Esophagus (tissue), 2 donors: Measurements from ENCODE around the gene CARD8. TPM values are rescaled to one million over a fixed set of nuclear protein-coding genes. Genes with fewer than 3 reads are reported as not detected.
A peak's percentile ranks its signal among the peaks of the same experiment; 100 is the strongest.

Experiments used
- H3K27ac ChIP-seq, 2 donors: one replicate each; pipeline ENCODE4 v1.5.1; 2013; ENCODE audit warnings: low read depth in 2 of 2, mild to moderate bottlenecking in 2 of 2, inconsistent platforms in 1 of 2, low read length in 1 of 2, moderate library complexity in 1 of 2
- H3K27me3 ChIP-seq, 2 donors: one replicate each; pipeline ENCODE4 v1.6.1; 2013; ENCODE audit warnings: low read length in 2 of 2, control low read depth in 1 of 2, mild to moderate bottlenecking in 1 of 2; ENCODE audit not compliant: insufficient read depth in 2 of 2, control insufficient read depth in 1 of 2
- H3K36me3 ChIP-seq, 2 donors: one replicate each; pipeline ENCODE4 v1.6.1; 2013; ENCODE audit warnings: low read length in 1 of 2; ENCODE audit not compliant: control insufficient read depth in 2 of 2, insufficient read depth in 2 of 2
- H3K4me1 ChIP-seq, 2 donors: one replicate each; pipeline ENCODE4 v1.6.1; 2013; ENCODE audit warnings: low read length in 1 of 2; ENCODE audit not compliant: control insufficient read depth in 2 of 2, insufficient read depth in 2 of 2
- H3K4me3 ChIP-seq, 2 donors: one replicate each; pipeline ENCODE4 v1.5.1; 2013; ENCODE audit warnings: low read length in 2 of 2, mild to moderate bottlenecking in 2 of 2, low read depth in 1 of 2, moderate library complexity in 1 of 2
- H3K9me3 ChIP-seq, 2 donors: one replicate each; pipeline ENCODE4 v1.6.1; 2013; ENCODE audit warnings: mild to moderate bottlenecking in 2 of 2, low read depth in 1 of 2, low read length in 1 of 2, moderate library complexity in 1 of 2; ENCODE audit not compliant: control insufficient read depth in 2 of 2, insufficient read depth in 1 of 2
- whole genome bisulfite sequencing, 2 donors: extraction: QIAGEN DNeasy Blood & Tissue Kit; methylation state at CpG; one replicate each; pipeline ENCODE4 v1.1.7; 2013; 5-methylcytosine and 5-hydroxymethylcytosine counted together
- polyA plus RNA-seq, 2 donors: library from polyadenylated mRNA; stranded (reverse); fragments of 200-250 nt; gene quantifications; one replicate each; pipeline ENCODE4 v1.2.3, GENCODE V29; 2013
- donor health status: healthy with polysubstance abuse.
- donor health status: Bipolar disorder and iron deficiency.

The CARD8 gene
- polyA plus RNA-seq, 2 donors, result 9.6 to 13.2 TPM

DNA sequence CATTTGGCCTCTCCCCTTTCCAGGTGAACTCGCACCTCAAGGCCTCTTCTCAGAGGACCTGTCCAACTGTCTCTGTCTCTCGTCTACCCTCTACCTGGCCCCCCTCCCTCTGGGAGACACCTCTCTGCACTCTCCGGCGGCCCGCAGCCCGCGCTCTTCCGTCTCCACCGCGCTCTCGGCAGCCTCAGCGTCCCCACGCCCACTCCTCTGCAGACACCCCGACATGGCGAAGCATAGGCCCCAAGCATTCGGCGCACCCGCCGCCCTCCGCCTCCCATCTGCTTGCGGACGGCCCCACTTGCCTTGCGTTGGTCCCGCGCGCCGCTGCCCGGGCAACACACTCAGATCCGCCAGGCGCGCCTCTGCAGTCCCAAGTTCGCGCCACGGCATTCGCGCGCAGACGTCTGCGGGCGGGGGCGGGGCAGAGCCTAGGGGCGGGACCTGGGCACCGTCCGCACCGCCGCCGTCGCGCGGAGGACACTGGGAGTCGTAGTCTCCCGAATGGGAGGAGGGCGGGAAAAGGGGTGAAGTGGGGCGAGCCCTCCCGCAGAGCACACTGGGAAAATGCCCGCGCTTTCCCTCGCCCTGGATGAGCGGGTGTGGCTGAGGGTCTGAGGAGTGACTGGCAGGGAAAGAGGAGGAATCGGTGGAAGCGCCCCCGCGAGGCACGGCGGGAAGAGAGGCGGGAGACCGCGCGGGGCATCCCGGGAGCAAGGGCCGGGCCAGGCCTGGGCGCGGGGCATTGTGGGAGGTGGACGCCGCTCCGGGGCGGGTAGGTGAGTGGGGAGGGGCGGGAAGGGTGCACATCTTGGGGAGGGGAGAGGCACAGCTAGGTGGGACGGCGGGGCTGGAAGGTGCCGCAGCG, 85.5 kb downstream of the CARD8 start, which contains the start of the genes LIG1 and ZSWIM9:
LIG1 (minus strand) TSS at position 406 of the 865 bp plus-strand sequence. CDS start 4,778 bp downstream, outside the sequence.
ZSWIM9 (plus strand) TSS at position 742 of the 865 bp plus-strand sequence. CDS start 1,123 bp downstream, outside the sequence.
- Histone ChIP-seq H3K27ac (peak within 1 kb of the TSS; percentile 93 to 95), H3K27me3 (no peaks in the 10 kb centered on the region), H3K36me3 (peaks cover 0 to 5% of the 10 kb centered on the region in 2 donors), H3K4me3 (peak within 1 kb of the TSS; percentile 63 to 84), H3K4me1 (peaks cover 4 to 7% of the 10 kb centered on the region in 2 donors), H3K9me3 (no peaks in the 10 kb centered on the region)
- WGBS, 2 donors, result 1% methylated on average over 75 to 82 of the region's 82 CpGs

- peak overlapping the region; percentile 63 to 84 for H3K4me3 ChIP-seq
- H3K4me1 ChIP-seq, result peaks cover 4 to 7% of the 10 kb centered on the region in 2 donors
- peak overlapping the region; percentile 93 to 95 for H3K27ac ChIP-seq
- 2 to 3% methylated on average over 15 of the region's 15 CpGs for WGBS, 2 donors
- H3K36me3 ChIP-seq, result peaks cover 0 to 5% of the 10 kb centered on the region in 2 donors
- H3K9me3 ChIP-seq, result no peaks in the 10 kb centered on the region
- H3K27me3 ChIP-seq, result no peaks in the 10 kb centered on the region
Measured at GRCh38 chr19:48169578-48169938, 86.2 kb downstream of the CARD8 start.

- Histone ChIP-seq H3K36me3 (no peaks in the 10 kb centered on the region), H3K4me1 (peaks cover 4 to 7% of the 10 kb centered on the region in 2 donors), H3K27me3 (no peaks in the 10 kb centered on the region), H3K9me3 (no peaks in the 10 kb centered on the region), H3K27ac (no peak overlapping the region), H3K4me3 (no peak overlapping the region)
- 82 to 83% methylated on average over 5 of the region's 5 CpGs for WGBS, 2 donors
Measured at GRCh38 chr19:48168689-48169088, 87.0 kb downstream of the CARD8 start.

DNA sequence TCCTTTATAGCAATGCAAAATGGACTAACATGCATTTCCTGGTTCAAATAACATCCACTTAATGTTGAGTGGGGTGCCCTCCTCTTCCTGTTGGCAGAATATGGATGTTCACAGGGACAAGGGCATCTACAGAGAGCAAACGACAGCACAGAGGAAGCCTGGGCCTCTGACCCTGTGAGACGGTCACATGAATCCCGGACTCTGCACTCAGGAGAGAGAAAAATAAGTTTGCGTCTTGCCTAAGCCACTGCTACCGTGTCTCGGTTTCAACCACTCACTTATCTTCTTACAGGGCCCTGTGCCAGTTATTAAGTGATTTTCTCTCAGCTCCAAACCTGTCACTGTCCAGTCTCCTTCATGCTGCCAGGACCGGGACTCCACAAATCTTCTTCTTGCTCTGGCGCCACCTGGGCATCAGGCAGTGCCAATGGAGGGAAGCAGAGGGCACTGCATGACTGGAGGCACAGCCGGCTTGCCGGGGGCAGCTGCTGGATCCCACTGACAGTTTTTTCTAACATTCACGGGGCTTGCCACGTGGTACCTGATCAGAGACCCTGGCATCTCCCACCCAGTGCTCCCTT, 97.4 kb downstream of the CARD8 start:
- Histone ChIP-seq H3K36me3 (peaks cover 0 to 22% of the 10 kb centered on the region in 2 donors), H3K9me3 (no peaks in the 10 kb centered on the region), H3K27me3 (no peaks in the 10 kb centered on the region), H3K27ac (no peak overlapping the region), H3K4me1 (no peaks in the 10 kb centered on the region), H3K4me3 (no peak overlapping the region)
- WGBS, 2 donors, result 90 to 91% methylated on average over 12 of the region's 12 CpGs

Other genes starting within 250 kb of the CARD8 start
- gene CABP5, start 211.8 kb downstream of the CARD8 start, polyA plus RNA-seq, result not detected
- gene PLA2G4C, start 145.1 kb downstream of the CARD8 start, polyA plus RNA-seq, result 1 to 10 TPM; 1.8 to 2.8 TPM
- 10 to 100 TPM; 31.2 to 53.3 TPM for gene LIG1, start 85.6 kb downstream of the CARD8 start, polyA plus RNA-seq
- gene ZSWIM9, start 85.2 kb downstream of the CARD8 start, polyA plus RNA-seq, result 1 to 10 TPM; 3.2 TPM
- gene ZNF114, start 14.2 kb upstream of the CARD8 start, polyA plus RNA-seq, result under 1 TPM; 0.14 TPM
- 10 to 100 TPM; 17.6 to 21.5 TPM for gene EMP3, start 69.6 kb upstream of the CARD8 start, polyA plus RNA-seq
- gene TMEM143, start 108.0 kb upstream of the CARD8 start, polyA plus RNA-seq, result 1 to 10 TPM; 4.0 to 9.1 TPM
- not detected for gene SYNGR4, start 108.5 kb upstream of the CARD8 start, polyA plus RNA-seq
- gene KDELR1, start 135.6 kb upstream of the CARD8 start, polyA plus RNA-seq, result 10 to 100 TPM; 62.7 to 70.2 TPM
- gene GRIN2D, start 137.8 kb upstream of the CARD8 start, polyA plus RNA-seq, result under 1 TPM; 0.06 to 0.08 TPM
- 10 to 100 TPM in 1 of 2 donors, 1 to 10 TPM in 1; 6.2 to 18.1 TPM for gene GRWD1, start 190.1 kb upstream of the CARD8 start, polyA plus RNA-seq
- gene KCNJ14, start 199.7 kb upstream of the CARD8 start, polyA plus RNA-seq, result 1 to 10 TPM in 1 of 2 donors, under 1 TPM in 1; 0.54 to 1.0 TPM
- gene CYTH2, start 213.5 kb upstream of the CARD8 start, polyA plus RNA-seq, result 10 to 100 TPM; 52.2 to 59.3 TPM